22Rv1 (cell line): ENCODE results near the gene CLSTN2.

ENCODE experiments used
- CTCF ChIP-seq: fragments of 450-650 bp; IDR thresholded peaks from 2 replicates; pipeline ENCODE4 v1.5.1; 2017; ENCODE audit warnings: mild to moderate bottlenecking
- ZFX ChIP-seq: fragments of 450-650 bp; IDR thresholded peaks from 2 replicates; pipeline ENCODE4 v1.6.1; 2017; ENCODE audit warnings: antibody characterized with exemption, borderline replicate concordance

- TF ChIP-seq CTCF (no peak), ZFX (no peak)
Observed at GRCh38 chr3:140236836-140237501, 302.0 kb downstream of the CLSTN2 start.
